ENCODE measurements around the gene SLC25A23. TPM values are rescaled to one million over a fixed set of nuclear protein-coding genes. Genes with fewer than 3 reads are reported as not detected.

SLC25A23 gene
- total RNA-seq, 1 donor from 2014 or later = 110 TPM

- DNase-seq (peak; percentile 98), ATAC-seq (peak; percentile 94)
- intact Hi-C loops (cut with micrococcal nuclease) = no loop called here
Observed at GRCh38 chr19:6460099-6460884, 700 bp upstream of the SLC25A23 start.

- intact Hi-C loops (cut with micrococcal nuclease) = no loop called here
- DNase-seq (peak; percentile 40), ATAC-seq (no peak)
Observed at GRCh38 chr19:6458695-6459261, 814 bp downstream of the SLC25A23 start.

- DNase-seq (no peak), ATAC-seq (no peak)
- intact Hi-C loops (cut with micrococcal nuclease) = no loop called here
Observed at GRCh38 chr19:6457958-6458694, 1.5 kb downstream of the SLC25A23 start.

- no peak for ATAC-seq
- intact Hi-C loops (cut with micrococcal nuclease) = no loop called here
- DNase-seq = no peak
Observed at GRCh38 chr19:6455924-6456323, 3.7 kb downstream of the SLC25A23 start.

- no peak for ATAC-seq
- DNase-seq = no peak
- intact Hi-C loops (cut with micrococcal nuclease) = no loop called here
Observed at GRCh38 chr19:6453951-6454565, 5.5 kb downstream of the SLC25A23 start.

- intact Hi-C loops (cut with micrococcal nuclease) = no loop called here
- DNase-seq = no peak
Observed at GRCh38 chr19:6452899-6453298, 6.7 kb downstream of the SLC25A23 start.

GRCh38 chr19:6452223-6452614 is 7.4 kb downstream of the SLC25A23 start:
- intact Hi-C loops (cut with micrococcal nuclease) = no loop called here
- ATAC-seq = no peak
- DNase-seq = no peak

More at GRCh38 chr19:6452899-6453298, 6.7 kb downstream of the SLC25A23 start:
- ATAC-seq = no peak

- DNase-seq (no peak), ATAC-seq (no peak)
- intact Hi-C loops (cut with micrococcal nuclease) = no loop called here
Observed at GRCh38 chr19:6451583-6452222, 7.9 kb downstream of the SLC25A23 start.

GRCh38 chr19:6450166-6450565 is 9.4 kb downstream of the SLC25A23 start:
- no peak for ATAC-seq
- no peak for DNase-seq
- intact Hi-C loops (cut with micrococcal nuclease) = no loop called here

- no peak for DNase-seq
- intact Hi-C loops (cut with micrococcal nuclease) = no loop called here
- ATAC-seq = no peak
Observed at GRCh38 chr19:6448045-6448444, 11.5 kb downstream of the SLC25A23 start.

GRCh38 chr19:6446452-6446851 is 13.1 kb downstream of the SLC25A23 start:
- no peak for DNase-seq

GRCh38 chr19:6443986-6444385 is 15.6 kb downstream of the SLC25A23 start:
- DNase-seq (no peak), ATAC-seq (no peak)
- intact Hi-C loops (cut with micrococcal nuclease) = no loop called here

More at GRCh38 chr19:6446452-6446851, 13.1 kb downstream of the SLC25A23 start:
- ATAC-seq = no peak
- intact Hi-C loops (cut with micrococcal nuclease) = no loop called here

GRCh38 chr19:6442087-6442688 is 17.4 kb downstream of the SLC25A23 start:
- intact Hi-C loops (cut with micrococcal nuclease) = no loop called here
- no peak for ATAC-seq
- DNase-seq = no peak

GRCh38 chr19:6440905-6441304 is 18.7 kb downstream of the SLC25A23 start:
- intact Hi-C loops (cut with micrococcal nuclease) = no loop called here
- DNase-seq (no peak), ATAC-seq (no peak)

- DNase-seq = no peak
- intact Hi-C loops (cut with micrococcal nuclease) = no loop called here
- ATAC-seq = no peak
Observed at GRCh38 chr19:6439743-6440142, 19.8 kb downstream of the SLC25A23 start.

GRCh38 chr19:6433663-6434062 is 25.9 kb downstream of the SLC25A23 start, which contains the start of gene SLC25A41:
Gene SLC25A41 (minus strand): TSS chr19:6433763. CDS start chr19:6433693, 70 bp downstream.
- DNase-seq (no peak), ATAC-seq (no peak)
- intact Hi-C loops (cut with micrococcal nuclease) = no loop called here

GRCh38 chr19:6433165-6433564 is 26.4 kb downstream of the SLC25A23 start:
- ATAC-seq (no peak), DNase-seq (no peak)

GRCh38 chr19:6431891-6432290 is 27.7 kb downstream of the SLC25A23 start:
- ATAC-seq = no peak
- DNase-seq = no peak
- intact Hi-C loops (cut with micrococcal nuclease) = no loop called here

More at GRCh38 chr19:6433165-6433564, 26.4 kb downstream of the SLC25A23 start:
- intact Hi-C loops (cut with micrococcal nuclease) = no loop called here
